Right kidney (tissue), 9 donors: ENCODE results near the gene OSBP2.
A peak's percentile ranks its signal among the peaks of the same experiment; 100 is the strongest.

Experiments used
- DNase-seq: peaks from one replicate; pipeline ENCODE4 v3.0.0-alpha.2; 2016
- long read RNA-seq, 8 donors: transcript quantifications; one replicate each; lab custom pipeline, GENCODE V29; 2026

The OSBP2 gene, protein sequence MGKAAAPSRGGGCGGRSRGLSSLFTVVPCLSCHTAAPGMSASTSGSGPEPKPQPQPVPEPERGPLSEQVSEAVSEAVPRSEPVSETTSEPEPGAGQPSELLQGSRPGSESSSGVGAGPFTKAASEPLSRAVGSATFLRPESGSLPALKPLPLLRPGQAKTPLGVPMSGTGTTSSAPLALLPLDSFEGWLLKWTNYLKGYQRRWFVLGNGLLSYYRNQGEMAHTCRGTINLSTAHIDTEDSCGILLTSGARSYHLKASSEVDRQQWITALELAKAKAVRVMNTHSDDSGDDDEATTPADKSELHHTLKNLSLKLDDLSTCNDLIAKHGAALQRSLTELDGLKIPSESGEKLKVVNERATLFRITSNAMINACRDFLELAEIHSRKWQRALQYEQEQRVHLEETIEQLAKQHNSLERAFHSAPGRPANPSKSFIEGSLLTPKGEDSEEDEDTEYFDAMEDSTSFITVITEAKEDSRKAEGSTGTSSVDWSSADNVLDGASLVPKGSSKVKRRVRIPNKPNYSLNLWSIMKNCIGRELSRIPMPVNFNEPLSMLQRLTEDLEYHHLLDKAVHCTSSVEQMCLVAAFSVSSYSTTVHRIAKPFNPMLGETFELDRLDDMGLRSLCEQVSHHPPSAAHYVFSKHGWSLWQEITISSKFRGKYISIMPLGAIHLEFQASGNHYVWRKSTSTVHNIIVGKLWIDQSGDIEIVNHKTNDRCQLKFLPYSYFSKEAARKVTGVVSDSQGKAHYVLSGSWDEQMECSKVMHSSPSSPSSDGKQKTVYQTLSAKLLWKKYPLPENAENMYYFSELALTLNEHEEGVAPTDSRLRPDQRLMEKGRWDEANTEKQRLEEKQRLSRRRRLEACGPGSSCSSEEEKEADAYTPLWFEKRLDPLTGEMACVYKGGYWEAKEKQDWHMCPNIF
- long read RNA-seq, donor 1, partial matches to known transcripts = 0 of 1 reads
- long read RNA-seq, donor 1, other reads (novel, unspliced or antisense) = 0 of 1 reads
- long read RNA-seq, donor 2 = 0 reads
- long read RNA-seq, donor 3 = 0 reads
- long read RNA-seq, donor 4 = 0 reads
- long read RNA-seq, donor 5 = 0 reads
- long read RNA-seq, donor 6 = 0 reads
- long read RNA-seq, donor 7 = 0 reads
- long read RNA-seq, donor 8 = 0 reads

DNA sequence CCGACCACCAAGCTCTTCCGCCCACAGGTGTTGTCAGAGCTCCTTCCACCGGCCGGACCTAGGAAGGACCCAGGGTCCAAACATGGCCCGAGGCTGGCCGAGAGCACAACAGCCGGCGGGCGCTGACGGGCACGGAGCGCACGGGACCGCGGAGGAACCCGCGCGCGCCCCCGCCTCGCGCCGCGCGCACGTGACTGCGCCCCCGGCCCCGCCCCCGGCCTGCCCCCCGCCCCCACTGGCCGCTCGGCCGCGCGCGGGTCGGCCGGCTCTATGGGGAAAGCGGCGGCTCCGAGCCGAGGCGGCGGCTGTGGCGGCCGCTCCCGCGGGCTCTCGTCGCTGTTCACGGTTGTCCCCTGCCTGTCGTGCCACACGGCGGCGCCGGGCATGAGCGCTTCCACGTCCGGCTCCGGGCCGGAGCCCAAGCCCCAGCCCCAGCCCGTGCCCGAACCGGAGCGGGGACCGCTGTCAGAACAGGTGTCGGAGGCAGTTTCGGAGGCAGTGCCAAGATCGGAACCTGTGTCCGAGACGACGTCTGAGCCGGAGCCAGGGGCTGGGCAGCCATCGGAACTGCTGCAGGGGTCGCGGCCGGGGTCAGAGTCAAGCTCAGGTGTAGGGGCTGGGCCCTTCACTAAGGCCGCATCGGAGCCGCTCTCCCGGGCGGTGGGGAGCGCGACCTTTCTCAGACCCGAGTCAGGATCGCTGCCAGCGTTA, at the start of gene OSBP2:
Gene OSBP2, plus strand, starts transcription at position 235 of the 711 bp plus-strand sequence. Its CDS starts 36 bp downstream, at position 271.
- peak; percentile 81 for DNase-seq

DNA sequence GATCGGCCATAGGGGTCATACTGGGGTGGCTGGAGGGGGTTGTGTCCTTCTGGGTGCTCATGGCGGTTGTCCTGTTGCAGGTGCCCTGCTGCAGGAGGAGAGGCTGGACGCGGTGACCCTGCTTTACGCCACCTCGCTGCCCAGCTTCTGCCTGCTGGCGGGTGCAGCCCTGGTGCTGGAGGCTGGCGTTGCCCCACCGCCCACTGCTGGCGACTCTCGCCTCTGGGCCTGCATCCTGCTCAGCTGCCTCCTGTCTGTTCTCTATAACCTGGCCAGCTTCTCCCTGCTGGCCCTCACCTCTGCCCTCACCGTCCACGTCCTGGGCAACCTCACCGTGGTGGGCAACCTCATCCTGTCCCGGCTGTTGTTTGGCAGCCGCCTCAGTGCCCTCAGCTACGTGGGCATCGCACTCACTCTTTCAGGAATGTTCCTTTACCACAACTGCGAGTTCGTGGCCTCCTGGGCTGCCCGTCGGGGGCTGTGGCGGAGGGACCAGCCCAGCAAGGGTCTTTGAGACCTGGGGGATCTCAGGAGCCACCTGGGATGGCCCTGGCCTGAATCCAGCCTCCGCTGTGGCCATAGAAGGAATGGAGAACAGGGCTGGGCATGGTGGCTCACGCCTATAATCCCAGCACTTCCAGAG, 48.0 kb upstream of the OSBP2 start:
- no peak for DNase-seq

DNA sequence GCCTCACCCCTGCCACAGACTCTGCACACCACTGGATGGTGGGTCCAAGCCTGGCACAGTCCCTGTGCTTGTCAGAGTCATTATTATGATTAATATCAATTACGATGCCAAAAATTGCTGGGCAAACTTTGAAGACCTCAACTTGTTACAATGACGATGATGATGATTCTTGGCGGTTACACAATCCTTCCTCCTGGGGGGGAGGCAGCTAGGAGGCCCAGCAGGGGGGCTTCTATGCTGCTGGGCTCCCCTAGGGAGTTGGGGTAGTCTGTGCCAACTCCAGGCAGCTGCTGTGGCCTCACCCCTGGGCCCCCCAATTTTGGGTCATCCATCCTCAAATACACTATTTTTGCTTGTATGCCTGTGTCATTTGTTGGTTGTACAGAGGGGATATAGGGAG, 47.1 kb upstream of the OSBP2 start:
- DNase-seq = no peak

DNA sequence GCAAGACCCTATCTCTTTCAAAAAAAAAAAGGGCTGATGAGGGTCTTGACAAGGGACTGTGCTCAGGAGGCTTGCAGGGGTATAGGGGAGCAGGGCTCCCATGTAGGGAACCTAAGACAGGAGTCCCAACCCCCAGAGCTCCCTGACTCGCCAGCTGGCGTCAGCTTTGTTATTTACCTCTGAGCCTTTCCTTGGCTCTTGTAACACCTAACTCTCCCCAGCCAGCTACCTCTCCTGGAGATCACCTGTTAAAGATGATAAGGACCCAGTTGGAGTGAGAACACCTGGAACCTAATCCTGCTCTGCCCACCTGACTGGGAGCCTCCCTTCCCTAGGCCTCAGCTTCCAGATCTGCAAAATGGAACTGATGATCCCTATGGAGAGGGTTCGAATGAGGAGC, 45.8 kb upstream of the OSBP2 start:
- no peak for DNase-seq

DNA sequence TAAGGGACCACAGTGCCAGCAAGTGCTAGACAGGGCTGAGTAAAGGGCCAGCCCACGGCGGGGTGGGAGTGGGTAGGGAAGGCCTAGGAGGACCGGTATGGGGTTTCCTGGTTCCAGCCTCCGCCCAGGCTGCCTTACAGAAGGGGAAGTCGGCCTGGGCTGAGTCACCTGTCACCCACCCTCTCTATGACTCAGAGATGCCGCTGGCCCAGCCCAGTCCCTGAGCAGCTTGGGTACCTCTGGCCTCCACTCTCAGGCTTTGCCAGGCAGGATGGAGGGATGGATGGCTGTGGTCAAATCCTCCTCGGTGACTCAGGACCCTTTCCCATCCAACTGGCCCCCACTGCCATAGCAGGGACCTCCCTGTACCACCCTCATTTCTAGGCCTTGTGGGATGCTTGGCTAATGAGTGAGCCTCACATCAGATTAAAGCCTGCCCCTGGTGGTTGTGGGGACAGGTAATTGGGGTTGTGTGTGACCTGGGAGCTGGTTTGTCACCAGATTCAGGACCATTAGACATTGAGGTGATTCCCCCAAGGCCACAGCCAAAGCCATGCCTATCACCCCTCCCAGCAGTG, 45.2 kb upstream of the OSBP2 start:
- no peak for DNase-seq

DNA sequence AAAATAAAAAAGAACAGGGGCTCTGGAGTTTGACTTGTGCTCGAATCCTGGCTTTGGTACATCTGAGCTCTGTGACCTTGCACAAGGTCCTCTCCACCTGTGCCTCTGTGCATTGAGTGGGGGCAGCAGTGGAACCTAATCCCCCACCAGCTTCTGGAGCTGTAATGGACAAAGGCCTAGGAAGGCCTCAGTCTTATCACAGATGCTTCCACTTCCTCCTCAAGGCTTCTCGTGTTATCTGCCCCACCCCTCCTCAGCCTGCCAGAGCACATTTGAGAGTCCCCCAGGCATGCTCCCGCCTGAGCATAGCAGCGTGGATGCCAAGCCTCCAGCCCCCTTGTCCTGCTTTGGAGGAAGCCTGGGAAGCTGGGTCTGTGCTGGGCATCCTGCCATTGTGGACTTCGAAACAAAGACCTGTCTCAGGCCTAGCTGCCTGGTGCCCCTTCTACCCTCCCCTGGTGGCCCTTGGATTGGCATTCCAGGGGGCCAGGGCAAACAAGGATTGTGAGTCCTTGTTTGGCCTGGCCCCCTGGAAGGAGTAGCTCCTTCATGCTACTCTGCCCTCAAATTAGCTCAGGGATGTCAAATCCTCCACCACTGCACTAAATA, 44.1 kb upstream of the OSBP2 start:
- no peak for DNase-seq

DNA sequence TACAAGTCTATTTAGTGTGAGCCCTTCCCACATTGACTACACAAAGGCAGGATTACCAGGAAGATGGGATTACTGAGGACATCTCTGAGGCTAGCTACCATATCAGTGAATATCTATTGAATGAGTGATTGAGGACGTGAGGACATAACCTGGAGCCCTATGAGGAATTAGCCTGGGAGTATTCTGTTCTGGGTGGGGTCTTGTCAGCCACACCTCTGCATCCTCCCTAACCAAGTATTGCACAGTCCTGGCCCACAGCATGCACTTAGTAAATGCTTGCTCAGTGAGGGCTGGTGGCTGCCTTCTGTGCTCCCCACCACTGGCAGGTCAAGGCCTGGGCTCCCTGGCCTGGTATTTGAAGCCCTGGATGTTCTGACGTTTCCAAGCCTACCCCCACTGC, 41.8 kb upstream of the OSBP2 start:
- DNase-seq = no peak

DNA sequence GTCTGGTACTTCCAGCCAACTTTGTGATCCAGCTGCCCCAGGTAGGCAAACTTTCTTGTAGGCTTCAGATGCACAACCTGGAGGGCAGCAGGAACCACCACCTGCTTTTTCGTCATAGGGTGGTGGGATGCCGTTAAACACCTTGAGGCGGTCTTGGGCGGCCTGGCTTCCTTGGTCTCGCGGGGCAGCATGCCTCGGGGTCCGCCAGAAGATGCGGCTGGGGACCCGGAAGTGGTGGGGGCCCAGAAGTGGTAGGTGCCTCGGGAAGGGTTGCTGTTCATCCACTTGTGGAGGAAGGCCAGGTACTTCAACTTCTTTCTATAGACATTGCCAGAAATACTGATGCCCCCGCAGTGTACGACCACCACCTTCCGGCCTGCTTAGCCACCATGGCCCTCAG, 40.3 kb upstream of the OSBP2 start:
- DNase-seq = no peak

DNA sequence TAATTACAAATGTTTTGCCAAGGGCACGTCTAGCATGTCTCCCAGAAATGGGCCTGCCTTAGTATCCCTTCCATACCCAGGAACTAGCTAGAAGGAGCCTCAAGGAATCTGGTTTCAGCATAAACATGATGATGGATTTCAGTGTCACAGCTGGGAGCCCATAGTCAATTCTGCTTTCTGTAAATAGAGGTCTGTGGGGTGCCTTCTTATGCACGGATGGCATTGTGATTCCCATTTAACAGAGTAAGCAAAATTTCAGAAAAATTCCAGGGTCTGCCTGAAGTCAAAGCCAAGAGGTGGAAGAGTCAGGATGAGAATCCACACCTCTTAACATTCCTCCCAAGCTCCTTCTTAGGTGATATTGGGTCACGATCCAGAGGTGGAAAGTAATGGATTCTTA, 39.1 kb upstream of the OSBP2 start:
- DNase-seq = no peak

DNA sequence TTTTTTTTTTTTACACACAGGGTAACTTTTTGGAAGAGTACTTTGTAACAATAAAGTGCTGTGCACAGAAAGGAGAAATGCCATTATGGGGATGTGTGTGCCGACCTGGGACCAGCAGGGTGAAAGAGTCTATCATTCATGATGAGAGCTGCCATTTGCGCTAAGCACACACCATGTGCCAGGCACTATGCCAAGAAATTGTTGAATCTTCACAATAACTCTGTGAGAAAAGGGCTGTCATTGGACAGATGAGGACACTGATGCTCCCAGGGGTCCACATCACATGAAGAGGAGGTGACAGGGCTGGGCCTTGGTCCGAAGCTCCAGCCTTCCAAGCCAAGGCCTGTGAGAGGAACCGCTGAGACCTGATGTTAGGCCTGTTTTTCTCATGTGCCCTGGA, 32.6 kb upstream of the OSBP2 start:
- DNase-seq = no peak

DNA sequence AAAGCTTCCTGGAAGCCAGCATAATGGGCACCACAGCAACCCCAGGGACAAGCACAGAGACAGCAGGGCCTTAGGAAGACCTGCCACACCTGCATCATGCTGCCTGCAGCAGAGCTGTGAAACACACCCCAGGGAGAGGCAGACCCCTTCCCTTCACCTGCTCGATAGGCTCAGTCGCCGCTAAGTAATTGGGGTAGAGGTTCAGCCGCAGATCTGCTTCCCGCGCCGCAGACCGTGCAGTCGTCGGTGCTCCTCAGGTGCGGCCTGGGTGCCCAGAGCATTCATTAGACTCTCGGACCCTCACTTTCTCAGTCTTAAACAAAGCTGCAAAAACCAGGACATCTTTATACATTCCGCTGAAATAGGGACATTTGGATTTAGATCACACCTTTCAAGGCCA, 29.9 kb upstream of the OSBP2 start:
- DNase-seq = no peak

DNA sequence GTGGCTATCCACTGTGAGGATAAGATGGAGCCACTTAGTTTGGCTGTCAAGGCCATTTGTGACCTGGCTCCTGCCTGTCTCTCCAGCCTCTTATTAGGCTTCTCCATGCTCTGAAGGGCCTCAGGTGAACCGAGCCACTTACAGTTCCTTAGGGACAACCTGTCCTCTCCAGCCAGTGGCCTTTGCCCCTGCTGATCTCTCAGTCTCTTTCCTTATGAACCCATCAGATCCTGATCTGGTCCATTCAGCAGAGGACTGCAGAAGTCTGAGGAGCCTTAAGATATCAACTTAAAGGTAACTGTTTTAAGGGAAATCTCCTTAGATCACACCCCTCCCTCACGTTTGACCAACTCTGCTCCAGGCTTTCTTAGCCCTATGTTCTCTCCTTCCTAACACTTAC, 29.4 kb upstream of the OSBP2 start:
- DNase-seq = no peak

DNA sequence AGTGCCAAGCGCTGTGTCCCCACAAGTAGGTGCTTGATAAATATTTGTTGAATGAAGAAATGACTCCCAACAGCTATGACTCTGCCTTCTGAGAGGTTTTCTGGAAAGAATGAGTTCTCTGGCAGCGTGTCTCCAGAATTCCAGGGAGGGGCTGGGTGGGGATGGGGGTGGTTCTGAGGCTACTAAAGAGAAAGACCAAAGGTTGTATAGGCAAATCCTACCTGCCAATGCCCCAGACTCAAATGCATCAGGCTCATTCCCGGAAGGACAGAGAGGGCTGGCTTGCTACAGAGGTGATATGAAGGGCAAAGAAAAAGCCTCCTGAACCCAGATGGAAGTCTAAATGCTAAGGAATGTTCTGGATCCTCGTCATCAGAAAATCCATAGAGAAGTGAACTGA, 28.9 kb upstream of the OSBP2 start:
- no peak for DNase-seq

DNA sequence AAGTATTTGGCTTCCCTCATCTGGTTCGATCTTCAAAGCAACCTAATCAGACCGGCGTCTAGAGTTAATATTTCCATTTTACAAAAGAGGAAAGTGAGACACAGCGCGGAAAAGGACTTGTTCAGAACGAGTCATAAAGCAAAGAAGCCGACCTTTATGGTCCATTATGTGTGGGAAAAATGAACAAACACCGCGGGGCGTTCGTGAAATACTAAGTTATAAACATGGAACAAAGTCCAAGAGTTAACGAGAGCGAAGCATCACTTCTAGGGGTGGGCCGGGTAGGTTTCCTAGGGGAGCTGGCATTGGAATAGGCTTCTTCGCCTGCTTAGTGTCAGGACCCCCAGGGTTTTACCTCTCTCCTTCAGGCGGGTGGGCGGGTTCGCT, 27.6 kb upstream of the OSBP2 start:
- no peak for DNase-seq

DNA sequence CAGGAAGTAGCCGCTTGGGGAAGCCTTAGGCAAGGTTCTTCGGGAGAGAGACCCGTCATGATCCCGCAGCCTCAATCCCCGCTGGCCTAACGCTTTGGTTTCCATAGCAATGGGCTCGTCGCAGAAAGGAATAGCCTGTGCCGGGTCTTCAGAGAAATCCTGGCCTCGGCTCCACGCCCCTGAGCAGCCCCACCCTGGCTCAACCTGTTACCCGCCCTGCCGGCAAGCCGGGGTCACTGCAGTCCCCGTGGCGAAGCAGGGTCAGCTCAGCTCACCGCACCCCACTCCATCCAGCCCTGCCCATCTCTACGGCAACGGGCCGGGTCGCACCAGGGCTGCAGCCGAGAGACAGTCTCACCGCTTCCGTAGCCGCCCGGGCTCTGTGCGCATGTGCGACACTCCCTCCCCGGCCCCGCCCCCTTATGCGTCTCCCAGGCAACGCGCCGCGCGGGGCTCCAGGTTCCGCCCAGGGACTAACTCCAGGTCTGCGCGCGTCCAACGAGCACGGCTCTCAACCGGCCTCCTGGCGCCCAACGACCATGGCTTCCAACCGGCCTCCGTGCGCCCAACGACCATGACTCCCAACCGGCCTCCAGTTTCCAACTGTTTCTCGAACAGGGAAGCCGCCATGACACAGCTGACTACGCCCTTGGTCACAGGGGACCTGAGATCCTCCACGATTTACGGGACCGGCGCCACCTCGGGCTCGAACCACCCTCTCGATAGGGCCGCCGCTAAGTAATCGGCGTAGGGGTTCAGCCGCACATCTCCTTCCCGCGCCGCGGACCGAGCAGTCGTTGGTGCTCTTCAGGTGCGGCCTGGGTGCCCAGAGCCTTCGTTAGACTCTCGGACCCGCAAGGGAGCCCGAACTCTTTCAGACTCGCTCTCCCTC, 26.9 kb upstream of the OSBP2 start, which contains the start of gene DUSP18:
Gene DUSP18, minus strand, starts transcription at position 382 of the 892 bp plus-strand sequence. CDS start 3,872 bp downstream, outside the sequence.
- DNase-seq = peak; percentile 92

DNA sequence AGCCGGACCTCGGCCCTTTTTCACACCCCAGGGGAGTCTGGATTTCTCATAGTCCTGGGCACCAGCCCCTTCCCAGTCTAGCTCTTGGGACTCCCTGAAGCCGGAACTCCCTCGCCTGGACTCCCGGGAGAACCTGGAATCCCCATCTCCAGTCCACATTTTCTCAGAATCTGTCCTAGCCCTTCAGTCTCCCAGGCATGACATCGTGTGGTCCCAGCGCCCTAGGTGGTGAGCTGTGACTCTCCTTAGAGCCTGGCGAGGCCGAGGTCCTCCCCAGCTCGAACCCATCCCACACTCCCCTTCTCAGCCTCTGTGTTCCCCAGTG, 26.3 kb upstream of the OSBP2 start:
- no peak for DNase-seq

DNA sequence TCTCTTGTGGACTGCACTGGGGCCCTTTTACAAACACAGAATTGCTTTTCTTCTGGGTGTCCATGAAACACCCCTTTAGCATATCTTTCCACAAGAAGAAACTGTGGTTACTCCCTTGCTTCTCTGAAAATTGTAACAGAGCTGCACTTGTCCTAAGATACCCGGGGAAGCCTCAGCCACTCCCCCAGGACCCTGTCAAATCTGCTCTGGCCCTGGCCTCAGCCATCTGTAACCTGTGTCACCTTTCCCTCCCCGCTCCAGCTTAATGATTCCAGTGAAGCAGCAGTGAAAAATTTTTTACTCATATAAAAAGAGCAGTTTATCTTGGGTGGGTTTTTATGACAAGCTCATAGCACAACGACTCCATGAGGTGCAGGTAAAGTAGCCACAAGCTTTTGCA, 23.6 kb upstream of the OSBP2 start:
- no peak for DNase-seq

DNA sequence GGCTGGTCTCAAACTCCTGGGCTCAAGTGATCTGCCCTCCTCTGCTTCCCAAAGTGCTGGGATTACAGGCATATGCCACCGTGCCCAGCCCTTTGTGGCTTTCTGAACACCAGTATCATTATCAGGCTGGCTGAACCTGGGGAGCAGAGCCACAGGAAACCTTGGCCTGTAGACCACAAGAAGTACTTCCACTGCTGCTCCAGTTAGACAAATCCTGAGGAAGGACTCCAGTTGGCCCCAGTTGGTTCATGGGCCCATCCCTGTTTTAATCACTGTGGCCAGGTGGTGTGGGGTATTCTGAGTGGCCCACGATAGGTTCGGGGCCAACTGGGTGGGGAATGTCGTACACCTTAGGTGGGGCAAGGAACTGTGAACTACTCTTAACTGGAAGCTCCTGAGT, 21.5 kb upstream of the OSBP2 start:
- no peak for DNase-seq

DNA sequence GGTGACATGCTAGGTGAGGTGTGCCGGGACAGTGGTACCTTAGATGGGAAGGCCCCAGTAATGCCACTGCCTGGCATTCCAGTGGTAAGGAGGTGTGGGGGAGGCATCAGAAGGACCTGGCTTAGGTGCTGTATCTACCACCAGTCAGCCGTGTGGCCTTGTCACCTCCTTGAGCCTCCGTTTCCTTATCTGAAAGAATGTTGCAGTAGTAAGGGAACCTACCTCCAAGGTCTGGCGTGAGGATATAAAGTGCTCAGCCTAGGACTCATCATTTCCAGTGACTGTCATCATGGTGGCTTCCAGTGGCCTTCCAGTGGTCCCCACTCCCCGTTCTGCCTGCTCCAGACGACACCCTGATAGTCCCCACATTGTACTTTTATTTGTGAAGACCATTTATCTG, 20.2 kb upstream of the OSBP2 start:
- no peak for DNase-seq

DNA sequence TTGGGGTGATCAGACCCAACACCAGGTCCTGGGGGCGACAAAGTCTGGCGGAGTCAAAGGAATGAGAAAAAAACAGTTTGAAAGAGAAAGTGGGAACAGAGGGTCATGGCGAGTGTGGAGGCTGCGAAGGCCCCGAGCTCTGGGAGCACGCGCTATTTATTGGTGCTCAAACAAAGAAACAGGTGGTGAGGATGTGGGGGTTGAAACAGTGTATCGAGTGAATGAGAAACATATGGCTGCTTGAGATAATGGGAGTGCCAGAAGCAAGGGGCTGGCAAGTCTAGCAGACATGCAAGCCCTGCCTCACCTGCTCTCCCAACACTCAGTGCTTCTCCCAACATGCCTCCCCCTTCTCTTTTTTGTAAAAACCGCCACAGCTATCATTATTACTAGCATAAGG, 19.2 kb upstream of the OSBP2 start:
- DNase-seq = no peak
